Coronary artery (tissue), 2 donors: ENCODE data around the gene UBE2Q2.

Source experiments
- DNase-seq: peaks from one replicate; pipeline ENCODE4 v3.0.0-alpha.2; 2017; ENCODE audit warnings: low spot score
- H3K27ac ChIP-seq, 2 donors: fragments of 200-600 bp; sonication (generic); one replicate each; pipeline ENCODE4 v1.5.1; 2016 to 2019
- H3K4me3 ChIP-seq: fragments of 200-600 bp; sonication (generic); 2 replicates; pipeline ENCODE4 v1.5.1; 2016; ENCODE audit warnings: mild to moderate bottlenecking, moderate library complexity
- CTCF ChIP-seq: fragments of 200-600 bp; sonication (generic); IDR thresholded peaks from one replicate; pipeline ENCODE4 v1.5.1; 2019; ENCODE audit warnings: antibody characterized with exemption

Gene UBE2Q2

DNA sequence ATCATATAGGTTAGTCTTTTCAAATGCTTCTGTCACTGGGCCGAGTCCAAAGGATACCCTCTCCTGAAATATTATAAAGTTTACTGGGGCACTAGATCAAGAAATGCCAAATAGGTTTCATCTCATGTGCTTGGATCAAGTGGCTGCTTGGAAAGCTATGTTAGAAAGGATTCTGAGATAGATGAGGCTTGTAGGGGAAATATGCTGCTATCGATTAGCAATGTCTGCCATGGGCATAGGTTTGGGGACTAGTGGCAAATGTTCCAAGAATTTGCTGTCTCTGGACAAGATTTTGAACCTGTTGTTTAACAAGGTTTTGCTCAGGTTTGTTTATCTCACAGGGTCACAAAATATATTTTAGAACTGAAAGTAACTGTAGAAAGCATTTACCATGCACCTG, 23.0 kb upstream of the UBE2Q2 start:
- Histone ChIP-seq H3K4me3 (no peak overlapping the region), H3K27ac (no peak overlapping the region)
- no peak for TF ChIP-seq CTCF
- no peak for DNase-seq

GRCh38 chr15:75821786-75822345, 21.4 kb upstream of the UBE2Q2 start:
- no peak for TF ChIP-seq CTCF
- no peak overlapping the region for H3K4me3 ChIP-seq
- no peak for DNase-seq
- H3K27ac ChIP-seq = no peak overlapping the region

DNA sequence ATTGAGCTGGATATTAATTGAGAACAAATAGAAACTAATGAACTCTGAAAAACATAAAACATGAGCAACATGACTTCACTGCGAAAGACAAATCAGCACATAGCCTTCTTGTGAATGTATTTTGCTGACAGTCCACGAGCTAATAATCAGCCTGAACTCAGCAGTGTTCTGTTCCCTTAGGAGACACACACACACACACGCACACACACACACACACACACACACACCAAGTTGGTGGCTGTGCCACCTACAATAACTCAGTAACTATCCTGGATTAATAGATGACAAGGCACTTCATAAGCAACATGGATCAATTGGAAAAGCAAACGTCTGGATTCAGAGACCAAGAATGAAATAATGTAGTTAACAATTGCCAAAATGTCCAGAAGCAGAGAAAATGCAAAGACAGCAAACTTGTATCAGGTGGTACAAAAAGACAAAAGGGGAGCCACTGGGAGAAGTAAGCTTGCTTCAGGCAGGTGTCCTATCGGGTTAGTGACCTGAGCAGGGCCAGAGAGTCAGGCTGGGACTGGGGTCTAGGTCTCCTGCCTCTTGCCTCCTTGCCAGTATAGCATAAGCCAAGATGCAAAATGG, 20.5 kb upstream of the UBE2Q2 start:
- Histone ChIP-seq H3K4me3 (no peak overlapping the region), H3K27ac (no peak overlapping the region)
- DNase-seq = no peak
- TF ChIP-seq CTCF = no peak

- no peak for TF ChIP-seq CTCF
- Histone ChIP-seq H3K27ac (no peak overlapping the region), H3K4me3 (no peak overlapping the region)
- DNase-seq = no peak
Observed at GRCh38 chr15:75823860-75824613, 19.2 kb upstream of the UBE2Q2 start.

DNA sequence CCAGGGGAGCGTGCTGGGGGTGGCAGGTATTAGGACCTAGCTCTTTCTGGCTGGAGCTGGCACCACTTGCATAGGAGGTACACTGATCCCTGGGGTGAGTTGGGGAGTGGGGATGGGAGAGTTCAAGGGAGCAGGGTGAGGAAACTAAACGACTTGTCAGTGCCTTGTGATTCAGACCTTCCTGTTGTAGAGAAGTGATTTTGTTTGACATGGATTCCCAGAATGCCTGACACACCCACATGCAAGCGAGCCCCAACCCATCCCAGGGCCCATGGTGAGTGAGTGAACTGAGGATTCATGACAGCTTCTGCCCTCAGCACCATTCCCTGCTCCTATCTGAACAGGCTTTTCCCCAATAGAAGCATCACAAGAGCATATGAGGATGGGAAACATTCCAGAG, 15.6 kb upstream of the UBE2Q2 start:
- Histone ChIP-seq H3K27ac (no peak overlapping the region), H3K4me3 (no peak overlapping the region)
- no peak for DNase-seq
- no peak for TF ChIP-seq CTCF

DNA sequence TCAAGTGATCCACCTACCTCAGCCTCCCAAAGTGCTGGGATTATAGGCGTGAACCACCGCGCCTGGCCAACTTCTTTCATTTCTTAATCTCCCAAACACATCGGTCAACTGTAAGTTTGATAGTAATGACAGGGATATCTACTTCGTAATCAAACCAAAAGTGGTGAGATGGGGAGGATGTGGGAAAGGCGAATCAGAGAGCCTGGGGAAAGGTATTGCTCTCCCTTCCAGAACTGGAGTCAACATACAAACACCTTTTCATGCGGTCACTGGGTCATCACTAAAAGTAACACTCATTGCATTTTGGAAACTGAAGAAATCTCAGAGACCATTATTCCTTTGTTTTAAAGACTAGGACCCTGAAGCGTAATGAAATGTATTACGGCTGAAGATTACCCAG, 14.8 kb upstream of the UBE2Q2 start:
- Histone ChIP-seq H3K4me3 (no peak overlapping the region), H3K27ac (no peak overlapping the region)
- no peak for TF ChIP-seq CTCF
- no peak for DNase-seq
